Occipital lobe (tissue), 2 donors: ENCODE measurements around the gene HGFAC. TPM values are rescaled to one million over a fixed set of nuclear protein-coding genes. Genes with fewer than 3 reads are reported as not detected.
"Not testable (repeated sequence)": the region's sequence is repeated elsewhere in the genome, so short reads cannot be mapped to it uniquely, and the experiment has no call there.

Experiments
- DNase-seq: peaks from one replicate; lab custom pipeline; 2025; lab: John Stamatoyannopoulos, UW
- total RNA-seq: library from RNA; depleted of rRNA; stranded (reverse); fragments of >200 nt; gene quantifications from one replicate; pipeline ENCODE4 v1.2.3, GENCODE V29; 2014

HGFAC gene
- total RNA-seq, 1 donor from 2014 or later = 1.2 TPM

- no peak for DNase-seq
These were observed 728 bp upstream of the HGFAC start for GRCh38 chr4:3440979-3441500.

- DNase-seq = no peak
These were observed 741 bp downstream of the HGFAC start for GRCh38 chr4:3442460-3442958.

GRCh38 chr4:3442959-3443749 lies 1.4 kb downstream of the HGFAC start:
- DNase-seq = no peak

- DNase-seq = no peak
These were observed 2.1 kb downstream of the HGFAC start for GRCh38 chr4:3443750-3444309.

GRCh38 chr4:3444351-3445110 lies 2.8 kb downstream of the HGFAC start:
- DNase-seq = no peak

- no peak for DNase-seq
These were observed 3.5 kb downstream of the HGFAC start for GRCh38 chr4:3445111-3445820.

GRCh38 chr4:3445829-3446545 lies 4.2 kb downstream of the HGFAC start:
- DNase-seq = no peak

- DNase-seq = no peak
These were observed 5.0 kb downstream of the HGFAC start for GRCh38 chr4:3446631-3447320.

GRCh38 chr4:3447431-3448395 lies 5.9 kb downstream of the HGFAC start:
- no peak for DNase-seq

GRCh38 chr4:3449047-3449573 lies 7.3 kb downstream of the HGFAC start:
- no peak for DNase-seq

- DNase-seq = no peak
These were observed 8.1 kb downstream of the HGFAC start for GRCh38 chr4:3449574-3450534.

GRCh38 chr4:3450643-3451042 lies 8.9 kb downstream of the HGFAC start:
- no peak for DNase-seq

GRCh38 chr4:3451956-3452355 lies 10.2 kb downstream of the HGFAC start:
- DNase-seq = no peak

- no peak for DNase-seq
These were observed 10.6 kb downstream of the HGFAC start for GRCh38 chr4:3452376-3452775.

GRCh38 chr4:3455596-3455995 lies 13.8 kb downstream of the HGFAC start:
- not testable (repeated sequence) for DNase-seq

- DNase-seq = no peak
These were observed 16.6 kb downstream of the HGFAC start for GRCh38 chr4:3458371-3458770.

- not testable (repeated sequence) for DNase-seq
These were observed 17.4 kb downstream of the HGFAC start for GRCh38 chr4:3459156-3459555.
